ENCODE results near the gene FADS6. TPM values are rescaled to one million over a fixed set of nuclear protein-coding genes. Genes with fewer than 3 reads are reported as not detected.

Gene FADS6
- total and polyA plus RNA-seq, 2 of the 13 experiments (the other 11 are each of a cell fraction or from before 2014, with no cell fraction given), result 0.11 TPM

- TF ChIP-seq RAD51 (IDR thresholded peaks at IDR 0.05; ENCODE audit: borderline replicate concordance), result no peak
- TF ChIP-seq YEATS4 (CRISPR knock-in tag; IDR thresholded peaks at IDR 0.05; ENCODE audit: borderline replicate concordance), result peak; percentile 67; the same call in 1 of the 2 replicates
- peak; percentile 76; the same call in 1 of the 2 replicates for TF ChIP-seq ZBTB43 (CRISPR knock-in tag; conservative IDR thresholded peaks at IDR 0.05)
- peak; percentile 52; the same call in 1 of the 2 replicates for TF ChIP-seq JDP2 (CRISPR knock-in tag; IDR thresholded peaks at IDR 0.05; ENCODE audit: borderline replicate concordance)
- TF ChIP-seq SAFB2 (CRISPR knock-in tag; IDR thresholded peaks at IDR 0.05; ENCODE audit: borderline replicate concordance, low read depth), result peak; percentile 79; the same call in 1 of the 2 replicates
- TF ChIP-seq ZFP91 (CRISPR knock-in tag; IDR thresholded peaks at IDR 0.05; ENCODE audit: borderline replicate concordance), result peak; percentile 91
- TF ChIP-seq DMTF1 (CRISPR knock-in tag; IDR thresholded peaks at IDR 0.05), result no peak
- TF ChIP-seq MYC (CRISPR knock-in tag; IDR thresholded peaks at IDR 0.05; ENCODE audit: borderline replicate concordance), result peak; percentile 72
- peak; percentile 20; the same call in 1 of the 2 replicates for TF ChIP-seq THAP7 (CRISPR knock-in tag; IDR thresholded peaks at IDR 0.05)
- TF ChIP-seq BHLHE40 (IDR thresholded peaks at IDR 0.05; ENCODE audit: low read length), result no peak
- peak; percentile 71; the same call in 1 of the 2 replicates for TF ChIP-seq SNAPC5 (CRISPR knock-in tag; IDR thresholded peaks at IDR 0.05; ENCODE audit: borderline replicate concordance)
- 0 out of 2 replicates have a peak, but pooled peaks have one; percentile 22 for TF ChIP-seq IRF9 (CRISPR knock-in tag; IDR thresholded peaks at IDR 0.05; ENCODE audit: borderline replicate concordance)
- peak; percentile 82 for TF ChIP-seq DBP (CRISPR knock-in tag; IDR thresholded peaks at IDR 0.05; ENCODE audit: not compliant biosample characterization)
- TF ChIP-seq PITX1 (CRISPR knock-in tag; IDR thresholded peaks at IDR 0.05), result no peak; the same call in 1 of the 2 replicates
- TF ChIP-seq CREM (IDR thresholded peaks at IDR 0.05), result no peak
- TF ChIP-seq CREM (CRISPR knock-in tag; IDR thresholded peaks at IDR 0.05), result 0 out of 2 replicates have a peak, but pooled peaks have one; percentile 37
- TF ChIP-seq ZFAT (CRISPR knock-in tag; conservative IDR thresholded peaks at IDR 0.05), result no peak
- peak; percentile 88 for TF ChIP-seq KDM4B (CRISPR knock-in tag; IDR thresholded peaks at IDR 0.05)
- 0 out of 2 replicates have a peak, but pooled peaks have one; percentile 23 for TF ChIP-seq ZNF576 (CRISPR knock-in tag; IDR thresholded peaks at IDR 0.05)
- TF ChIP-seq ZNF224 (CRISPR knock-in tag; IDR thresholded peaks at IDR 0.05), result no peak; the same call in 1 of the 2 replicates
Observed at GRCh38 chr17:74872313-74873036, 21.0 kb downstream of the FADS6 start, which contains the start of gene FDXR (continued).
